ENCODE data around the gene BMPR1A. TPM values are rescaled to one million over a fixed set of nuclear protein-coding genes. Genes with fewer than 3 reads are reported as not detected.
A peak's percentile ranks its signal among the peaks of the same experiment; 100 is the strongest.
"Not testable (repeated sequence)": the region's sequence is repeated elsewhere in the genome, so short reads cannot be mapped to it uniquely, and the experiment has no call there.

The BMPR1A gene
- total RNA-seq, 2 experiments from 2014 or later, result 8.0 to 9.8 TPM

DNA sequence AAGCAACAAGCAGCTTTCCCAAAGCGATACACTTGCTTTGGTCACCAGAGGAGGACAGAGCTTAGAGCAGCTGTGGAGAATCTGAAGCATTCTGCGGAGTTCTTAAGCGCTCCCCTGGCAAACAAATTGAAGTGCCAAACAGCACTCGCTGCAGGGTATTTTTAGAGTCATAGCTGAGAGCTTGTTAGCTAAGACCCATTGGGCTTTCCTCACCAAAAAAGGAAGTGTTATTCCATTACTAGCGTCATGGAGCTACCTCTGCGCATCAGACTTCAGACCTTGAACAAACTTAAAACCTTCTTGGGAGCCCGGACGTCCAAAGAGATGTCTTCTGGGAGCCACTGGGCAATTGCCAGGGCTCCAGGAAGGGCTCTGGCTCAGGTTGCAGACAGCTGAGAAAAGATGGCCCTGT, 23.2 kb upstream of the BMPR1A start:
- ChIA-PET POLR2A (no interaction called here), CTCF (no interaction called here)
- H3K27ac Mint-ChIP-seq, result no peak overlapping the region
- H3K36me3 Mint-ChIP-seq (ENCODE audit: low read depth), result no peaks in the 10 kb centered on the region
- no peak overlapping the region for H3K4me3 Mint-ChIP-seq
- no peaks in the 10 kb centered on the region for H3K9me3 Mint-ChIP-seq (ENCODE audit: insufficient read depth)
- ATAC-seq (no peak), DNase-seq (no peak)
- peaks cover 14% of the 10 kb centered on the region for H3K27me3 Mint-ChIP-seq (ENCODE audit: low read depth)
- no peaks in the 10 kb centered on the region for H3K4me1 Mint-ChIP-seq (ENCODE audit: low read depth)

GRCh38 chr10:86734207-86734988, 22.0 kb upstream of the BMPR1A start:
- H3K4me3 Mint-ChIP-seq, result no peak overlapping the region
- H3K27me3 Mint-ChIP-seq (ENCODE audit: low read depth), result peaks cover 16% of the 10 kb centered on the region
- DNase-seq (no peak), ATAC-seq (no peak)
- H3K27ac Mint-ChIP-seq, result no peak overlapping the region
- no peaks in the 10 kb centered on the region for H3K4me1 Mint-ChIP-seq (ENCODE audit: low read depth)
- H3K36me3 Mint-ChIP-seq (ENCODE audit: low read depth), result no peaks in the 10 kb centered on the region
- CTCF ChIA-PET, result no interaction called here
- POLR2A ChIA-PET, result no interaction called here
- no peaks in the 10 kb centered on the region for H3K9me3 Mint-ChIP-seq (ENCODE audit: insufficient read depth)

- ATAC-seq; H3K36me3 Mint-ChIP-seq (ENCODE audit: low read depth); DNase-seq; H3K27ac Mint-ChIP-seq; POLR2A ChIA-PET; H3K9me3 Mint-ChIP-seq (ENCODE audit: insufficient read depth); H3K4me1 Mint-ChIP-seq (ENCODE audit: low read depth); H3K4me3 Mint-ChIP-seq; CTCF ChIA-PET: not testable (repeated sequence)
- peaks cover 18% of the 10 kb centered on the region for H3K27me3 Mint-ChIP-seq (ENCODE audit: low read depth)
Measured at GRCh38 chr10:86735278-86735677, 21.1 kb upstream of the BMPR1A start.

- Mint-ChIP-seq H3K27me3 (ENCODE audit: low read depth) (peaks cover 15% of the 10 kb centered on the region), H3K9me3 (ENCODE audit: insufficient read depth) (no peaks in the 10 kb centered on the region), H3K36me3 (ENCODE audit: low read depth) (no peaks in the 10 kb centered on the region), H3K27ac (no peak overlapping the region), H3K4me3 (no peak overlapping the region), H3K4me1 (ENCODE audit: low read depth) (no peaks in the 10 kb centered on the region)
- no peak for ATAC-seq
- ChIA-PET CTCF (interaction anchor here (1.2 kb wide), 1 partner anchor 26 kb away, joined by 3 read pairs; no protein-coding TSS in a partner anchor), POLR2A (interaction anchor here (0.6 kb wide), 1 partner anchor 20 kb away, joined by 3 read pairs; no protein-coding TSS in a partner anchor)
- DNase-seq, result no peak
Measured at GRCh38 chr10:86742230-86742629, 14.2 kb upstream of the BMPR1A start.

DNA sequence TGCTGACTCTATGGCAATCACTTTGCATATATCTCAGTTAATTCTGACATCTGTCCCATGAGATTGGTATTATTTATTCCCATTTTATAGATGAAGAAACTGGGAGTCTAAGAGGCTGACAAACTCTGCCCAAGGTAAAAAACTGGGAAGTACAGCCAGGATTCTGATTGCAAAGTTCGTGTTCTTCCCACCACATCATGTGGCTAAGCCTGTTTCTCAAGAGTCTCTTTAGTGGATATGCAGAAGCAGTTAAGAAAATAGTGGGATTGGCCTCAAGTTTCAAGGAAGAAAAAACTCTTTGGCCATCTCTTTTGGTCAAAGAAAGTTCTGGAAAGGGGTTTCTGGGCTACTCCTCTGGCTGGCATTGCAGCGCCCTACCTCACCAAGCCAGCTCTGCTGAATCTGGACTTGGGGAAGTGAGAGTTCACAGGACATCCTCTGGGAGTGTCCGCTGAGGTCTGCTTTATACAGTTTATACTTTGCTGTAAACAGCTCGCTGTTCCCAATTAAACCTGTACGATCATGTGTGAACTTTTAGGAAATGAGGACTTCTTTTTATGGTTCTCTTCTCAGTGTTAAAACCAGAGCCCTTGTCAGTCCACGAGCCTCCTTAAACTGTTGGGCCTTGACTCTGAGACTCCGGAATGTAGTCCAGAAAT, 12.2 kb upstream of the BMPR1A start:
- peaks cover 8% of the 10 kb centered on the region for H3K27me3 Mint-ChIP-seq (ENCODE audit: low read depth)
- DNase-seq (no peak), ATAC-seq (no peak)
- no peak overlapping the region for H3K4me3 Mint-ChIP-seq
- H3K36me3 Mint-ChIP-seq (ENCODE audit: low read depth), result no peaks in the 10 kb centered on the region
- CTCF ChIA-PET, result no interaction called here
- H3K9me3 Mint-ChIP-seq (ENCODE audit: insufficient read depth), result no peaks in the 10 kb centered on the region
- H3K27ac Mint-ChIP-seq, result no peak overlapping the region
- H3K4me1 Mint-ChIP-seq (ENCODE audit: low read depth), result peaks cover 2% of the 10 kb centered on the region
- POLR2A ChIA-PET, result no interaction called here

- DNase-seq (no peak), ATAC-seq (no peak)
- Mint-ChIP-seq H3K27me3 (ENCODE audit: low read depth) (no peaks in the 10 kb centered on the region), H3K36me3 (ENCODE audit: low read depth) (no peaks in the 10 kb centered on the region), H3K27ac (no peak overlapping the region), H3K4me1 (ENCODE audit: low read depth) (peaks cover 11% of the 10 kb centered on the region), H3K4me3 (no peak overlapping the region), H3K9me3 (ENCODE audit: insufficient read depth) (no peaks in the 10 kb centered on the region)
- POLR2A ChIA-PET, result interaction anchor here (0.6 kb wide), 1 partner anchor 8 kb away, joined by 3 read pairs; the partner anchor contains the start of gene BMPR1A
- CTCF ChIA-PET, result no interaction called here
Measured at GRCh38 chr10:86747796-86748581, 8.4 kb upstream of the BMPR1A start.

- no peak overlapping the region for H3K4me3 Mint-ChIP-seq
- ATAC-seq (no peak), DNase-seq (no peak)
- no peak overlapping the region for H3K27ac Mint-ChIP-seq
- peaks cover 9% of the 10 kb centered on the region for H3K27me3 Mint-ChIP-seq (ENCODE audit: low read depth)
- H3K9me3 Mint-ChIP-seq (ENCODE audit: insufficient read depth), result no peaks in the 10 kb centered on the region
- ChIA-PET CTCF (no interaction called here), POLR2A (no interaction called here)
- no peaks in the 10 kb centered on the region for H3K36me3 Mint-ChIP-seq (ENCODE audit: low read depth)
- peaks cover 23% of the 10 kb centered on the region for H3K4me1 Mint-ChIP-seq (ENCODE audit: low read depth)
Measured at GRCh38 chr10:86749854-86750253, 6.6 kb upstream of the BMPR1A start.

GRCh38 chr10:86751477-86751876, 4.9 kb upstream of the BMPR1A start:
- ChIA-PET POLR2A (no interaction called here), CTCF (no interaction called here)
- Mint-ChIP-seq H3K9me3 (ENCODE audit: insufficient read depth) (no peaks in the 10 kb centered on the region), H3K36me3 (ENCODE audit: low read depth) (no peaks in the 10 kb centered on the region), H3K27ac (no peak overlapping the region), H3K4me1 (ENCODE audit: low read depth) (peaks cover 31% of the 10 kb centered on the region), H3K4me3 (no peak overlapping the region), H3K27me3 (ENCODE audit: low read depth) (peaks cover 14% of the 10 kb centered on the region)
- no peak for ATAC-seq
- no peak for DNase-seq

DNA sequence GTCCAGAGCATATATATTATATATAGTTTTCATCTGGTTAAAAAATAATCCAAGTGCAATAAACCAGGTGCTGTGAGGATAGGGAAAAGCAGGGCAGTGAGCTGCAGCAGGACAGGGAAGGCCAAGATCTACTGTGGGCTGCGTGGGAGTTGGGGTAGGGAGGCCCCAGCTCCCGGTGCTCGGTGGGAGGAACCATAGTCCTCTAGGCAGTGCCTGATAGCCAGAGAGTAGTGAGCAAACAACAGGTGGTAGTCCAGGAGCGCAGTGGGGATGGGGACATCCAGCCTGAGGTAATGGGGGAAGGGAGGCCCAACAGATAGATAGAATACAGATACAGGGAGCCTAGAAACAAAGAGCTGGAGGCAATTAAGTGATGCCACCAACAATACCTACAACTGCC, 4.1 kb upstream of the BMPR1A start:
- CTCF ChIA-PET, result no interaction called here
- Mint-ChIP-seq H3K27ac (peak overlapping the region; percentile 10), H3K4me3 (no peak overlapping the region), H3K36me3 (ENCODE audit: low read depth) (peaks cover under 1% of the 10 kb centered on the region), H3K9me3 (ENCODE audit: insufficient read depth) (no peaks in the 10 kb centered on the region), H3K4me1 (ENCODE audit: low read depth) (peaks cover 32% of the 10 kb centered on the region), H3K27me3 (ENCODE audit: low read depth) (peaks cover 14% of the 10 kb centered on the region)
- no peak for ATAC-seq
- DNase-seq, result no peak
- POLR2A ChIA-PET, result interaction anchor here (1.4 kb wide), 1 partner anchor 40 kb away, joined by 4 read pairs; no protein-coding TSS in a partner anchor

DNA sequence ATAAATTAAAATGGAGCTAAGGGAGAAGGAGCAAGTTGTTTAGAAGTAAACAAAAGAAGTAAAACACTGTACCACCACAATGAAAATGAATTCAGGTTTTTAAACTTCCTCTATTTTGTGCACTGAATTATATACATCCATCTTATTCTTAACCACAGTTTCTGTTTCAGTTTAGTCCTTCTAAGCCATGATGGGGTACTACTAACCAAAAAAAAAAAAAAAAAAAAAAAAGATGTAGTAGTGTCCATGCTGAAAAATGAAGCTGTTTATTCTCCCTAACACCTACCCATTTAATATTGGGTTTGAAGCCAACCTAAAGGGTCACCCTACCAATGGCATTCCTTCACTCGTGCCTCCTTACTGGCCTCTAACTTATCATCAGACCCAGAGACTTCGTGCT, 3.4 kb upstream of the BMPR1A start:
- ATAC-seq (no peak), DNase-seq (no peak)
- Mint-ChIP-seq H3K4me3 (no peak overlapping the region), H3K27me3 (ENCODE audit: low read depth) (peaks cover 22% of the 10 kb centered on the region), H3K4me1 (ENCODE audit: low read depth) (peaks cover 37% of the 10 kb centered on the region), H3K9me3 (ENCODE audit: insufficient read depth) (no peaks in the 10 kb centered on the region), H3K36me3 (ENCODE audit: low read depth) (peaks cover 2% of the 10 kb centered on the region), H3K27ac (peak overlapping the region; percentile 10)
- ChIA-PET POLR2A (interaction anchor here (1.4 kb wide), 1 partner anchor 41 kb away, joined by 4 read pairs; no protein-coding TSS in a partner anchor), CTCF (interaction anchor here (1.0 kb wide), 1 partner anchor 10 kb away, joined by 3 read pairs; no protein-coding TSS in a partner anchor)

GRCh38 chr10:86753638-86754434, 2.6 kb upstream of the BMPR1A start:
- Mint-ChIP-seq H3K27me3 (ENCODE audit: low read depth) (peaks cover 28% of the 10 kb centered on the region), H3K27ac (no peak overlapping the region), H3K4me3 (no peak overlapping the region), H3K4me1 (ENCODE audit: low read depth) (peaks cover 44% of the 10 kb centered on the region), H3K36me3 (ENCODE audit: low read depth) (peaks cover 5% of the 10 kb centered on the region), H3K9me3 (ENCODE audit: insufficient read depth) (no peaks in the 10 kb centered on the region)
- DNase-seq (no peak), ATAC-seq (no peak)
- POLR2A ChIA-PET, result interaction anchor here (0.6 to 1.4 kb wide), 2 partner anchors 18 to 42 kb away, joined by 3 to 4 read pairs; no protein-coding TSS in a partner anchor
- CTCF ChIA-PET, result interaction anchor here (1.0 kb wide), 1 partner anchor 10 kb away, joined by 3 read pairs; no protein-coding TSS in a partner anchor
